ENCODE measurements around the gene ST6GALNAC5.
A peak's percentile ranks its signal among the peaks of the same experiment; 100 is the strongest.

The ST6GALNAC5 gene

GRCh38 chr1:77015748-77016341 lies 148.6 kb downstream of the ST6GALNAC5 start:
- no peak for DNase-seq

GRCh38 chr1:77016386-77016985 lies 149.2 kb downstream of the ST6GALNAC5 start:
- DNase-seq = no peak

GRCh38 chr1:77018311-77018710 lies 151.0 kb downstream of the ST6GALNAC5 start:
- no peak for DNase-seq

- DNase-seq = no peak
Observed at GRCh38 chr1:77018761-77019160, 151.5 kb downstream of the ST6GALNAC5 start.

- no peak for DNase-seq
Observed at GRCh38 chr1:77021732-77022131, 154.5 kb downstream of the ST6GALNAC5 start.

GRCh38 chr1:77024500-77024899 lies 157.2 kb downstream of the ST6GALNAC5 start:
- no peak for DNase-seq

- DNase-seq = no peak
Observed at GRCh38 chr1:77025599-77025998, 158.3 kb downstream of the ST6GALNAC5 start.

- DNase-seq = no peak
Observed at GRCh38 chr1:77026135-77026534, 158.9 kb downstream of the ST6GALNAC5 start.

GRCh38 chr1:77026640-77027039 lies 159.4 kb downstream of the ST6GALNAC5 start:
- no peak for DNase-seq

GRCh38 chr1:77027847-77028246 lies 160.6 kb downstream of the ST6GALNAC5 start:
- DNase-seq = no peak

- DNase-seq = no peak
Observed at GRCh38 chr1:77030401-77031105, 163.3 kb downstream of the ST6GALNAC5 start.

- DNase-seq = peak; percentile 92
Observed at GRCh38 chr1:77031106-77031662, 163.9 kb downstream of the ST6GALNAC5 start.

- DNase-seq = no peak
Observed at GRCh38 chr1:77036560-77036959, 169.3 kb downstream of the ST6GALNAC5 start.

GRCh38 chr1:77037038-77037437 lies 169.8 kb downstream of the ST6GALNAC5 start:
- DNase-seq = no peak

GRCh38 chr1:77038000-77038399 lies 170.7 kb downstream of the ST6GALNAC5 start:
- DNase-seq = no peak

- DNase-seq = no peak
Observed at GRCh38 chr1:77039111-77039510, 171.8 kb downstream of the ST6GALNAC5 start.

- DNase-seq = no peak
Observed at GRCh38 chr1:77039739-77040138, 172.5 kb downstream of the ST6GALNAC5 start.

- no peak for DNase-seq
Observed at GRCh38 chr1:77040826-77041225, 173.5 kb downstream of the ST6GALNAC5 start.

GRCh38 chr1:77044133-77044849 lies 177.0 kb downstream of the ST6GALNAC5 start:
- DNase-seq = no peak

- no peak for DNase-seq
Observed at GRCh38 chr1:77047575-77047974, 180.3 kb downstream of the ST6GALNAC5 start.

- no peak for DNase-seq
Observed at GRCh38 chr1:77047978-77048614, 180.8 kb downstream of the ST6GALNAC5 start.

GRCh38 chr1:77048615-77049005 lies 181.3 kb downstream of the ST6GALNAC5 start:
- no peak for DNase-seq

GRCh38 chr1:77051425-77051824 lies 184.1 kb downstream of the ST6GALNAC5 start:
- no peak for DNase-seq

Measured in NCI-H1436 treated with DMSO at 0.1 percent for 48 hours (cell line).